ENCODE measurements around the gene CYP2W1.

DNA sequence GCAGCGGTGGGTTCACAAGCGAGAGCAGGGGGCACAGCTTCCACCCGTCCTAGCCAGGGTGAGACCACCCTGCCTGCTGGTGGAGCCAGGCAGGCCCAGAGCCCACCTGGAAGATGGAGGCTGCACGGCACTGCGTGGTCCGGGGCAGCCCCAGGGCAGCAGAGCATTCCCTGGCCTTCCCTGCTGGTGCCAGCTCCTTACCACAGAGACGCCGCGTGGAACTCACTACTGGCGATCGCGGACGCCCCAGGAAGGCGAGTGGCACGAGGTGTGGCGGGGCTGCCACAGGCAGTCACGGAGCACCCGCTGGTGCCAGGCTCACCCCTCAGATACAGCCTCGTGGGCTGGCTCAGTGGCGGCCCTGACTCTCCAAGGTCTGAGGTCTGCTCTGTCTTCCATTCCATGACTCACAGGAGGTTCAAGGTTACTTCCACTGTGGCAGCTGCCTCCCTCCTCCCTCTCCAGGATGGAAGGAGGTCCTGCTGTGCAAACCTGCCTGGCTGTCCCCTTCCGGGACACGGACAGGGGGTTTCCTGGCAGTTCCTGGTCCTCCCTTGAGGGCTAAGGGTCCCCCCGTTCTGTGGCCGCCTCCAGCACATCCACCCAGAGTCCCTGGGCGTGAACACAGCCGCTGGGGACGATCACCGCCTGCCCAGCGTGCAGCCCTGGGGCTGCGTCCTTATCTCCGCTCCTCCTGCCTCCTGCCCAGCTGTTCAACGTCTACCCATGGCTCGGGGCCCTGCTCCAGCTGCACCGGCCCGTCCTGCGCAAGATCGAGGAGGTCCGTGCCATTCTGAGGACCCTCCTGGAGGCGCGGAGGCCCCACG lies 3.1 kb downstream of the CYP2W1 start:
- TF ChIP-seq, protein P1, sequence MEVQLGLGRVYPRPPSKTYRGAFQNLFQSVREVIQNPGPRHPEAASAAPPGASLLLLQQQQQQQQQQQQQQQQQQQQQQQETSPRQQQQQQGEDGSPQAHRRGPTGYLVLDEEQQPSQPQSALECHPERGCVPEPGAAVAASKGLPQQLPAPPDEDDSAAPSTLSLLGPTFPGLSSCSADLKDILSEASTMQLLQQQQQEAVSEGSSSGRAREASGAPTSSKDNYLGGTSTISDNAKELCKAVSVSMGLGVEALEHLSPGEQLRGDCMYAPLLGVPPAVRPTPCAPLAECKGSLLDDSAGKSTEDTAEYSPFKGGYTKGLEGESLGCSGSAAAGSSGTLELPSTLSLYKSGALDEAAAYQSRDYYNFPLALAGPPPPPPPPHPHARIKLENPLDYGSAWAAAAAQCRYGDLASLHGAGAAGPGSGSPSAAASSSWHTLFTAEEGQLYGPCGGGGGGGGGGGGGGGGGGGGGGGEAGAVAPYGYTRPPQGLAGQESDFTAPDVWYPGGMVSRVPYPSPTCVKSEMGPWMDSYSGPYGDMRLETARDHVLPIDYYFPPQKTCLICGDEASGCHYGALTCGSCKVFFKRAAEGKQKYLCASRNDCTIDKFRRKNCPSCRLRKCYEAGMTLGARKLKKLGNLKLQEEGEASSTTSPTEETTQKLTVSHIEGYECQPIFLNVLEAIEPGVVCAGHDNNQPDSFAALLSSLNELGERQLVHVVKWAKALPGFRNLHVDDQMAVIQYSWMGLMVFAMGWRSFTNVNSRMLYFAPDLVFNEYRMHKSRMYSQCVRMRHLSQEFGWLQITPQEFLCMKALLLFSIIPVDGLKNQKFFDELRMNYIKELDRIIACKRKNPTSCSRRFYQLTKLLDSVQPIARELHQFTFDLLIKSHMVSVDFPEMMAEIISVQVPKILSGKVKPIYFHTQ (CRISPR knock-in tag; IDR thresholded peaks at IDR 0.05): no peak
- TF ChIP-seq TEAD4 (CRISPR knock-in tag; IDR thresholded peaks at IDR 0.05) (no peak), MLX (CRISPR knock-in tag; IDR thresholded peaks at IDR 0.05) (no peak), OVOL2 (CRISPR knock-in tag; IDR thresholded peaks at IDR 0.05; ENCODE audit: borderline replicate concordance) (no peak), CTCF (IDR thresholded peaks at IDR 0.05) (no peak), CREB1 (CRISPR knock-in tag; IDR thresholded peaks at IDR 0.05) (no peak), NFE2L1 (CRISPR knock-in tag; IDR thresholded peaks at IDR 0.05) (no peak), MAX (CRISPR knock-in tag; IDR thresholded peaks at IDR 0.05) (no peak), ATF1 (CRISPR knock-in tag; IDR thresholded peaks at IDR 0.05) (no peak), RELA (CRISPR knock-in tag; IDR thresholded peaks at IDR 0.05; ENCODE audit: borderline replicate concordance) (no peak), MXD4 (CRISPR knock-in tag; IDR thresholded peaks at IDR 0.05; ENCODE audit: borderline replicate concordance) (no peak), SP1 (CRISPR knock-in tag; conservative IDR thresholded peaks at IDR 0.05) (no peak)
